Naive thymus-derived CD8-positive, alpha-beta T cell (primary cell): ENCODE results near the gene NPFF. TPM values are rescaled to one million over a fixed set of nuclear protein-coding genes. Genes with fewer than 3 reads are reported as not detected.

Experiments used
- ATAC-seq, 2 donors: fragments of 150-1000 bp; cut with Tn5 transposase in 1 of 2; sonication (Bioruptor Pico), chemical (Tn5 transposase) in 1 of 2; 1 replicate in 1 of 2; 2 replicates in 1 of 2; pipeline ENCODE4 v1.10.0; 2021; ENCODE audit warnings: mild to moderate bottlenecking in 2 of 2, moderate library complexity in 2 of 2
- POLR2A ChIA-PET: fragments of 350-600 bp; sonication (Branson Sonifier 250); formaldehyde crosslinking; loops from one replicate; lab custom pipeline; 2021; ENCODE audit warnings: antibody characterized with exemption; lab: Charles Lee
- DNase-seq, 10 donors: peaks; one replicate each; pipeline versions ENCODE4 v3.0.0 to v3.0.0-alpha.2; 2020 to 2022
- H3K27ac Mint-ChIP-seq, 10 donors: one replicate each; pipeline ENCODE4 v1.8.0; 2020 to 2022; ENCODE audit warnings: mild to moderate bottlenecking in 10 of 10, mixed read lengths in 10 of 10, moderate library complexity in 4 of 10, inconsistent platforms in 1 of 10
- H3K27me3 Mint-ChIP-seq, 5 donors: one replicate each; pipeline ENCODE4 v1.8.0; 2021 to 2022; ENCODE audit warnings: mixed read lengths in 5 of 5
- H3K36me3 Mint-ChIP-seq, 3 donors: one replicate each; pipeline ENCODE4 v1.8.0; 2020 to 2022; ENCODE audit warnings: mixed read lengths in 3 of 3, mild to moderate bottlenecking in 2 of 3, inconsistent platforms in 1 of 3
- H3K4me1 Mint-ChIP-seq, 4 donors: one replicate each; pipeline ENCODE4 v1.8.0; 2021 to 2022; ENCODE audit warnings: mixed read lengths in 4 of 4
- H3K4me3 Mint-ChIP-seq, 10 donors: one replicate each; pipeline ENCODE4 v1.8.0; 2020 to 2022; ENCODE audit warnings: mild to moderate bottlenecking in 10 of 10, mixed read lengths in 10 of 10, moderate library complexity in 6 of 10, inconsistent platforms in 1 of 10
- H3K9me3 Mint-ChIP-seq, 9 donors: one replicate each; pipeline ENCODE4 v1.8.0; 2020 to 2022; ENCODE audit warnings: mixed read lengths in 9 of 9, mild to moderate bottlenecking in 3 of 9, inconsistent platforms in 1 of 9, moderate library complexity in 1 of 9
- polyA plus RNA-seq, 3 donors: library from polyadenylated mRNA; unstranded; fragments of 300-500 nt; fragmentation: Illumina TruSeq; gene quantifications; one replicate each; pipeline ENCODE4 v1.2.3, GENCODE V29; 2021
- total RNA-seq, 8 experiments: library from RNA in 2 of 8; stranded (reverse) in 2 of 8; gene quantifications; one replicate each; pipeline ENCODE4 v1.2.3 and lab custom pipeline; 2021 to 2026

The NPFF gene
- total and polyA plus RNA-seq, 5 experiments from 2014 or later, result not detected

GRCh38 chr12:53500776-53501614, 6.3 kb downstream of the NPFF start, which contains the start of gene TARBP2:
Gene TARBP2, plus strand, starts transcription at chr12:53501283. Its CDS starts 126 bp downstream, at chr12:53501409.
- Mint-ChIP-seq H3K27me3 (no peaks in the 10 kb centered on the region), H3K27ac (peak within 1 kb of the TSS; percentile 90 to 99 (median 97)), H3K9me3 (no peaks in the 10 kb centered on the region), H3K4me3 (peak within 1 kb of the TSS; percentile 89 to 96 (median 94)), H3K36me3 (peaks cover 0 to 19% (median 1%) of the 10 kb centered on the region in 3 donors), H3K4me1 (peaks cover 22 to 55% (median 44%) of the 10 kb centered on the region in 4 donors)
- POLR2A ChIA-PET, result interaction anchor here (0.6 to 4.2 kb wide), 33 partner anchors 8 to 779 kb away, joined by 3 to 48 read pairs (median 6); partner anchors contain the start of genes AAAS, ATP5MC2, CBX5 and CSAD
- DNase-seq, result peak; percentile 90 to 99 (median 99)
- ATAC-seq, result peak; percentile 78 to 81

GRCh38 chr12:53500142-53500775, 7.0 kb downstream of the NPFF start:
- Mint-ChIP-seq H3K9me3 (no peaks in the 10 kb centered on the region), H3K36me3 (peaks cover 0 to 12% (median 1%) of the 10 kb centered on the region in 3 donors), H3K27me3 (no peaks in the 10 kb centered on the region), H3K4me3 (peak overlapping the region; percentile 89 to 96 (median 94)), H3K27ac (peak overlapping the region; percentile 90 to 99 (median 97)), H3K4me1 (peaks cover 22 to 59% (median 44%) of the 10 kb centered on the region in 4 donors)
- no peak for DNase-seq
- POLR2A ChIA-PET, result interaction anchor here (0.6 to 4.2 kb wide), 30 partner anchors 9 to 780 kb away, joined by 3 to 48 read pairs (median 7); partner anchors contain the start of genes AAAS, ATP5MC2, CBX5 and CSAD
- no peak for ATAC-seq

- Mint-ChIP-seq H3K36me3 (peaks cover 0 to 6% (median 0%) of the 10 kb centered on the region in 3 donors), H3K4me1 (peaks cover 22 to 59% (median 45%) of the 10 kb centered on the region in 4 donors), H3K27me3 (no peaks in the 10 kb centered on the region), H3K27ac (peak within 1 kb of the TSS; percentile 90 to 99 (median 97)), H3K9me3 (no peaks in the 10 kb centered on the region), H3K4me3 (peak within 1 kb of the TSS; percentile 89 to 96 (median 94))
- POLR2A ChIA-PET, result interaction anchor here (0.6 to 4.2 kb wide), 13 partner anchors 9 to 493 kb away, joined by 3 to 48 read pairs (median 5); partner anchors contain the start of genes AAAS, EIF4B, PFDN5 and PRR13
- DNase-seq (peak; percentile 37 to 83 (median 58)), ATAC-seq (peak in 1 of 2 donors; percentile 8)
Measured at GRCh38 chr12:53499266-53500141, 7.8 kb downstream of the NPFF start, which contains the start of gene MAP3K12. Gene MAP3K12, minus strand, starts transcription at chr12:53499458. Its CDS starts 12,067 bp downstream, at chr12:53487391.

GRCh38 chr12:53498235-53498630, 9.1 kb downstream of the NPFF start:
- POLR2A ChIA-PET, result interaction anchor here (0.6 to 1.4 kb wide), 5 partner anchors 10 to 382 kb away, joined by 3 to 6 read pairs (median 3); partner anchors contain the start of gene PFDN5
- no peaks in the 10 kb centered on the region for H3K36me3 Mint-ChIP-seq
- no peaks in the 10 kb centered on the region for H3K9me3 Mint-ChIP-seq
- ATAC-seq (no peak), DNase-seq (no peak)
- H3K4me1 Mint-ChIP-seq, result peaks cover 31 to 66% (median 56%) of the 10 kb centered on the region in 4 donors
- peak overlapping the region; percentile 50 to 97 (median 82) for H3K27ac Mint-ChIP-seq
- peak overlapping the region; percentile 73 to 94 (median 91) for H3K4me3 Mint-ChIP-seq
- no peaks in the 10 kb centered on the region for H3K27me3 Mint-ChIP-seq

GRCh38 chr12:53497461-53497860, 9.8 kb downstream of the NPFF start:
- DNase-seq (no peak), ATAC-seq (no peak)
- Mint-ChIP-seq H3K36me3 (no peaks in the 10 kb centered on the region), H3K27me3 (no peaks in the 10 kb centered on the region), H3K9me3 (no peaks in the 10 kb centered on the region), H3K4me1 (peaks cover 33 to 68% (median 59%) of the 10 kb centered on the region in 4 donors), H3K4me3 (peak overlapping the region in 8 of 10 donors; percentile 39 to 94 (median 82)), H3K27ac (peak overlapping the region in 7 of 10 donors; percentile 50 to 97 (median 72))
- POLR2A ChIA-PET, result interaction anchor here (0.8 kb wide), 1 partner anchor 9 kb away, joined by 3 read pairs; no protein-coding TSS in a partner anchor

- no peaks in the 10 kb centered on the region for H3K36me3 Mint-ChIP-seq
- peak overlapping the region in 1 of 10 donors; percentile 29 for H3K27ac Mint-ChIP-seq
- POLR2A ChIA-PET, result interaction anchor here (0.6 kb wide), 1 partner anchor 70 kb away, joined by 3 read pairs; no protein-coding TSS in a partner anchor
- H3K4me1 Mint-ChIP-seq, result peaks cover 33 to 67% (median 58%) of the 10 kb centered on the region in 4 donors
- H3K4me3 Mint-ChIP-seq, result no peak overlapping the region
- DNase-seq (no peak), ATAC-seq (no peak)
- H3K27me3 Mint-ChIP-seq, result no peaks in the 10 kb centered on the region
- no peaks in the 10 kb centered on the region for H3K9me3 Mint-ChIP-seq
Measured at GRCh38 chr12:53496752-53497032, 10.6 kb downstream of the NPFF start.

GRCh38 chr12:53495903-53496751, 11.2 kb downstream of the NPFF start:
- POLR2A ChIA-PET, result interaction anchor here (0.6 kb wide), 1 partner anchor 70 kb away, joined by 3 read pairs; no protein-coding TSS in a partner anchor

GRCh38 chr12:53493610-53494391, 13.5 kb downstream of the NPFF start:
- Mint-ChIP-seq H3K9me3 (no peaks in the 10 kb centered on the region), H3K4me3 (peak overlapping the region; percentile 89 to 98 (median 92)), H3K36me3 (no peaks in the 10 kb centered on the region), H3K4me1 (peaks cover 24 to 59% (median 42%) of the 10 kb centered on the region in 4 donors), H3K27me3 (no peaks in the 10 kb centered on the region), H3K27ac (peak overlapping the region; percentile 86 to 99 (median 95))
- DNase-seq, result no peak
- POLR2A ChIA-PET, result interaction anchor here (0.6 to 1.7 kb wide), 11 partner anchors 8 to 786 kb away, joined by 3 to 8 read pairs (median 4); partner anchors contain the start of genes CBX5, HNRNPA1, MYG1 and NPFF
- ATAC-seq, result no peak

More at GRCh38 chr12:53495903-53496751, 11.2 kb downstream of the NPFF start:
- ATAC-seq, result no peak
- H3K4me3 Mint-ChIP-seq, result peak overlapping the region in 2 of 10 donors; percentile 6 to 70
- H3K4me1 Mint-ChIP-seq, result peaks cover 33 to 65% (median 55%) of the 10 kb centered on the region in 4 donors
- peak overlapping the region in 6 of 10 donors; percentile 10 to 56 (median 22) for H3K27ac Mint-ChIP-seq
- no peaks in the 10 kb centered on the region for H3K36me3 Mint-ChIP-seq
- DNase-seq, result no peak
- H3K27me3 Mint-ChIP-seq, result no peaks in the 10 kb centered on the region
- no peaks in the 10 kb centered on the region for H3K9me3 Mint-ChIP-seq

- Mint-ChIP-seq H3K27ac (peak overlapping the region; percentile 86 to 99 (median 95)), H3K27me3 (no peaks in the 10 kb centered on the region), H3K9me3 (no peaks in the 10 kb centered on the region), H3K4me1 (peaks cover 20 to 54% (median 37%) of the 10 kb centered on the region in 4 donors), H3K36me3 (no peaks in the 10 kb centered on the region), H3K4me3 (peak overlapping the region; percentile 89 to 98 (median 92))
- ATAC-seq (peak; percentile 86 to 92), DNase-seq (peak; percentile 73 to 93 (median 82))
- POLR2A ChIA-PET, result interaction anchor here (0.6 to 5.6 kb wide), 11 partner anchors 8 to 787 kb away, joined by 3 to 48 read pairs (median 4); partner anchors contain the start of genes CBX5, HNRNPA1, MAP3K12 and MYG1
Measured at GRCh38 chr12:53492830-53493609, 14.3 kb downstream of the NPFF start.
